ENCODE data around the gene PCA3.

Gene PCA3

DNA sequence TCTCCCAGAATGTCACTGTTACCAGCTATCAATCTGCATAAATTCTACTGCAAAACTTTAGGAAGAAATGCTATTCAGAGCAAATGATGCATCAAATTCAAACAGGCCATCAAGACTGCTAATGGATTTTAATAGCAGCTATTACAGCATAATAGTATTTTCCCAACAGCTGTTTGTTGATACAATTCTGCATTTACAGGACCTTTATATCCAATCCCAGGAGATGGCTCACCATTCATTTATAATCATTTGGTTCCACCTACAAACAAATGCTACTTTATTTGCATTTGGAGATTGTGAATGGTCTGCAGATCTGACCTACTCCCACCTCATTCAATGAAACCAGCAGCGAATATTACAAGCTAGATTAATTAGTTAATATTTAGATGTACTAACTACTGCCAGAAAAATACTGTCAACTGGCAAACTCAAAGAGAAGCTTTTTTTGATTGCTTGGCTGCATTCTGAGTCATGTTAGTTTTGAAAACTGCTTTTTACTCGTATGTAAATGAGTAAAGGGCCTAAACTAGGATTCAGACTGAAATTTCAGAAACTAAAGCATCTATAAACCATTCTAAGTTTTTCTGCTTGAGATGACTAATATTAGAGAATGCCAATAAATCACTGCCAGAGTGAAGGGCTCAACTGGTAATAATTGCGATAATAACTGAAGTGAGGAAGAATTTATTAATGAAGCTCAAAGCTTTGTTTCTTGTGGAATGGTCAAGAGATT, 7.1 kb upstream of the PCA3 start:
- DNase-seq (ENCODE audit: low spot score), result no peak

DNA sequence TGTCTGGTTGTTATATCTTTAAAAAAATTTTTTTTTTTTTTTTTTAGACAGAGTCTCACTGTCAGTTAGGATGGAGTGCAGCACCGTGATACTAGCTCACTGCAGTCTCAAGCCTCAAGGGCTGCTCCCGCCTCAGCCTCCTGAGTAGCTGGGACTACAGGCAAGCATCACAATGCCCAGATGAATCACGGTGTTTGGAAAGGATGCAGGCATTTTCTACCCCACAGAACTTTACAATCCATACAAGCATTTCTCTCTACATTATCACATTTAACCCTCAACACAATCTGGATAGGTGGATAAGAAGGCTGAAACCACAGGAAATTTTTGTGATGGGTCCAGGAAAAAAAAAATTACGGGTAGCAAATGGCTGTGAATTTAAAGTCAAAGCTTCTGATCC, 5.8 kb upstream of the PCA3 start:
- no peak for DNase-seq (ENCODE audit: low spot score)

DNA sequence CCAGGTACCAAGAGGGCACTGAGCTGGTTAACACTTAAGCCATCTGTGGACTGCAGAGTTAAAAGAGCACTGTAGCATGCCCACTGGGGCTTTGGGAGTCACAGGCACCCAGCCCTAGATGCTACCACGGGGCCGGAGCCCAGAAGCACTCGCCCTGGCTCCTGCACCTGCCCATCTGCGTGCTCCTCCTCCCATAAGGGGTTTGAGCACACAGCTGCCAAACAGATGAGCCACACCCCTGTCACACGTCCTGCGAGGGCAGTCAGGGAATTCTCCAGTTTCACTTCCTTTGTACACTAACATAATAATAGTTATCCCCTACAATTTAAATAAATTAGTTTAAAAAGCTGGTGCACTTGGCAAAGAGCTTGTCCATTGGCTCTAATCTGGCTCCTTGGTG, 4.5 kb upstream of the PCA3 start:
- no peak for DNase-seq (ENCODE audit: low spot score)

DNA sequence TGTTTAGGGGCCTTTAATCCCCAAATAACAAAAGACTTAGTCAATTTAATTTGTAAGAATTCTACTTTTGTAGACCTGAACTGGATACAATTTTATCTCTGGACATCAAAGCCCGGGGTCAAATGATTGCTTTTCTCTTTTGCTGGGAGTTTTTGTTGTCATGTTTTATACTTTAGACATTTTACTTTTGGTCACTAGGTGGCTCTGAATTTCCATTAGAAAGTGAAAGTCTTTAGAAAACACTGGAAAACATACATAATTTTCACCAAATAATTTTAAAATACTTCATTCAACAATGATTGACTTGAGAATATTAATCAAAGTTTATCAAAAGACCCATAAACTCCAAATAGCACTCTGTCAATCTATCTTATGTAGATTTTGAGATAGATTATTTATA, 2.8 kb upstream of the PCA3 start:
- peak; percentile 18 for DNase-seq (ENCODE audit: low spot score)

DNA sequence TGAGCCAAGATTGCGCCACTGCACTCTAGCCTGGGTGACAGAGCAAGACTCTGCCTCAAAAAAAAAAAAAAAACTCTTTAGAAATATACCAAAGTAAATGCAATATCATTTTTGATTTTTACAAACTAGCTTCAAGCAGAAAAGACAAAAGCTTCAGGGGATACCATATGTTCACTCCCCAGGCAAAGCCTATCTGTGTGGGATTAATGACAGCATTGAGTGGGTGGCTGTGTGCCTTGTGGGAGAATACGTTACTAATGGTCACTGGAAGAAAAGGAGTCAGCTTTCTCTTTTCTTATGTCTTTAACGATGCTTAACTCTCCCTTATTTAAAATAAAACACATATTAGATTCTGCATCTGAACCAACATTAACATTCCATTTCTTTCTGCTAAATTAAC, 1.9 kb downstream of the PCA3 start:
- DNase-seq (ENCODE audit: low spot score), result no peak

DNA sequence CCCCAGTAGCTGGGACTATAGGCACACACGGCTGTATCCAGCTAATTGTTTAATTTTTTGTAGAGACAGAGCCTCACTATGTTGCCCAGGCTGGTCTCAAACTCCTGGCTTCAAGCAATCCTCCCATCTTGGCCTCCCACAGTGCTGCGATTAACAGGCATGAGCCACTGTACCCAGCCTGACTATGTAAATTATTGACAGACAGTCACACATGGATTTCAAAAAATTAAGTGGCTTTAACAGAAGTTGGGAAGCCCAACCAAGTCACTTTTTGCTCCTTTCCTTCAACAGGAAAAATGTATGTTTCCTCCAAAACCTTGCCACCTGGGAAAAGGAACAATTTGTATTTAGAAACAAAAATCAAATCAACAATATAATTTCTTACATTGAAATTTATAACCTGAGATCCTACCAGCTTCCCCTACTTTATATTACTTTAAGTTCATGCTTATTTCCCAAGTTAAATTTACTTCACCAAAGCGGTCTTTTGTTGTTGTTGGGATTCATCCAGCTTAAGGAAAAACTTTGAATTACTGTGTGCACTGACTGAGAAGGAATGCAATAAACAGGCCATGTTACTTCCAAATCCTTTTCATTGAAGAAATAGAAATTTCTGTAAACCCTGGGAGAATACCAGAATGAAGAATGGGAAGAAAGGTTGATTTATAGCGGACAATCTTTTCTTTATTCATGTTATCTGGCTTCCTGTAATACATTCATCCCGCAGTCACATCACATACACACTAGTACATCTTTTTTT, 8.6 kb downstream of the PCA3 start:
- DNase-seq (ENCODE audit: low spot score), result no peak

DNA sequence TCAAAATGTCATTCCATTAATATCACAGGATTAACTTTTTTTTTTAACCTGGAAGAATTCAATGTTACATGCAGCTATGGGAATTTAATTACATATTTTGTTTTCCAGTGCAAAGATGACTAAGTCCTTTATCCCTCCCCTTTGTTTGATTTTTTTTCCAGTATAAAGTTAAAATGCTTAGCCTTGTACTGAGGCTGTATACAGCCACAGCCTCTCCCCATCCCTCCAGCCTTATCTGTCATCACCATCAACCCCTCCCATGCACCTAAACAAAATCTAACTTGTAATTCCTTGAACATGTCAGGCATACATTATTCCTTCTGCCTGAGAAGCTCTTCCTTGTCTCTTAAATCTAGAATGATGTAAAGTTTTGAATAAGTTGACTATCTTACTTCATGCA, 20.6 kb downstream of the PCA3 start:
- no peak for DNase-seq (ENCODE audit: low spot score)

DNA sequence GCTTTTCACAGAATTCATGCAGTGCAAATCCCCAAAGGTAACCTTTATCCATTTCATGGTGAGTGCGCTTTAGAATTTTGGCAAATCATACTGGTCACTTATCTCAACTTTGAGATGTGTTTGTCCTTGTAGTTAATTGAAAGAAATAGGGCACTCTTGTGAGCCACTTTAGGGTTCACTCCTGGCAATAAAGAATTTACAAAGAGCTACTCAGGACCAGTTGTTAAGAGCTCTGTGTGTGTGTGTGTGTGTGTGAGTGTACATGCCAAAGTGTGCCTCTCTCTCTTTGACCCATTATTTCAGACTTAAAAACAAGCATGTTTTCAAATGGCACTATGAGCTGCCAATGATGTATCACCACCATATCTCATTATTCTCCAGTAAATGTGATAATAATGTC, 21.3 kb downstream of the PCA3 start:
- DNase-seq (ENCODE audit: low spot score), result no peak

DNA sequence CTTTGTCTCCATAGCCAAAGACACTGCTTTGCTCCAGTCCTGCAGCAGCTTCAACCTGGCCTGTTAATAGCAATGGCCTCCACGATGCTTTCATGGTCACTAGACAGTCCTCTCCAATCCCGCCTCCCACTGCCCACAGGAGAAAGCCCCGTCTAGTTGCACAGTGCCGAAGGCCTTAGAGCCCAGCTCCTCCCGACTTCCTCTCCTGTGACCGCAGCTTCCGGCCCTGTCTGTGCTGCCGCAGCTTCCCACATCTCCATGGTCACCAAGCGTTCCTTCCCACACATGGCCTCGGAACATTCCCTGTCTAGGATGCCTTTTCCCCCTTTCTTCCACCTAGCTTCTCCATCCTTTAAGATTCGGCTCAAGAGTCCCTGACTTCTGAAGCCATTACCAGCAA, 23.4 kb downstream of the PCA3 start:
- DNase-seq (ENCODE audit: low spot score), result no peak

DNA sequence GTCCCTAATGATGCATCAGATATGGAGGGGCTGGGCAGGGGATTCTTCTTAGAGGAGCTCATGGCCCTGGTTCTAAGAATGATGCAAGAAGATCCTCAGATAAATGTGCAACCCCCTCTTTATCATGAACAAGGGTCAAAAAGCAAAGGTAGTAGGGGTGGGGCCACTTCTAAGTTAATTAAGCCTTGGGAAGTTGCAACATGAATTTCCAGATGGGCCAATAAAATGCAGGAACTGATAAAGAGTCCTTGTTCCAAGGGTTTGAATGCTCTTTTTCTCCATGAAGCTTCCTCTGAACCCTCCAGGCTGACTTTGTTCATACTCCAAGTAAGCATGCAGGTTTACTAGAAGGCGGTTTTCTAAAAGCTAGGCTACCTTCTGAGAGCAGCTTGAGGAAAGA, 25.6 kb downstream of the PCA3 start:
- DNase-seq (ENCODE audit: low spot score), result no peak

DNA sequence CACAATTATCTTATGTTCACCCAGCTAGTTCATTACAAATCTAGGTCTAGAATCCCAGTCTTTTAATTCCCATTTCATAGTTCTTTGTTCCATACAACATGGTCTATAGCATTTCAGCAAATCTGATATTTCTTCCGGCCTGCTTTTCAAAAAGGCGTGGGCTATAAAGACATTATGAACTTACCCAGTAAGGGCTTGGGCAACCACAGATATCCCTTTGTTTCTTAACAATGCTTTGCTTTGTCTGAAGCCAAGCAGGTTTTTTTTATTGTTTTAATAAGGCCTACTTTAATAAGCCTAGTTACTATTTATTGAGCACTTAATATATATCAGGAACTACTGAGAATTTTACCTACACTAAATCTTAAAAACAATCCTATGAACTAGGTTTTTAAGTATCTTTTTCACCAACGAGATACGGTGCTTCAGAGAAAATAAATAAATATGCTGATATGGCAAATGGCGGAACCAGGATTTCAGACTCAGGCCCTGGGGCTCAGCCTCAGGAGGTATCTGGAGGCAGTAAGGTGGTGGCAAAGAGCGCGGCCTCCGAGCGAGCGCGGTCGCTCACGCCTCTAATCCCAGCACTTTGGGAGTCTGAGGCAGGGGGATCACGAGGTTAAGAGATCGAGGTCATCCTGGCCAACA, 29.7 kb downstream of the PCA3 start:
- DNase-seq (ENCODE audit: low spot score), result no peak

DNA sequence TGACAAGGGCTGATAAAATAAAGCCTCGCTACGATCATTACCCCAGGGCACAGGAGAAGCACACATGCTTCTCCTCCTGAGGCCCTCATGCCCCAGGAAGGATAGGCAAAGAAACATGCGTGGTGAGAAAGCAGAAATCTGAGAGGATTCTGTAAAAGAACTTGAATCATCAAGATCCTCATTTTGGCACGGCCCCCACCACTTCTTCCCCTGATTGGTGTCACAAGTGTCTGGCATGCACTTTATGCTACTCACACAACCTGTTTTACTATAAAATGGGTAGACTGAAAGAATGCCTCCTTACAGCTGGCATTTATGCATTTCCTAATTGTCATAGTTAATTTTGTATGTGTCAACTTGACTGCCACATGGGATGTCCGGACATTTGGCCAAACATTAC, 32.1 kb downstream of the PCA3 start:
- no peak for DNase-seq (ENCODE audit: low spot score)

DNA sequence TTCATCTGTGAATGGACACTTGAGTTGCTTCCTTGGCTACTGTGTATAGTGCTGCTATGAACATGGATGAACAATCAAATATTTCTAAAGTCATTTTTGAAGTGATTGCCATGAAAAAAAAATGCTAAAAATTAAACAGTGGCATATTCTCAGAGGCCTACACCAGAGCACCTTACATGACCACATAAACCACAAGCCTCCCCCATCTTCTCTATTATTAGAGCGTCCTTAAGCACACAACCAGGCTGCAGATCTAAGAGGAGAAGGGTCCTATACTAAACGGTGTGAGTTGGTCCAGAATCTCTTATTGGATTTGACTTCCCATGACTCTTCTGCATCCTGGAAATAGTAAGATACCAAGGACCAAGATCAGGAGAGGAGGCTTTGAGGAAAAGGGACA, 34.3 kb downstream of the PCA3 start:
- no peak for DNase-seq (ENCODE audit: low spot score)

DNA sequence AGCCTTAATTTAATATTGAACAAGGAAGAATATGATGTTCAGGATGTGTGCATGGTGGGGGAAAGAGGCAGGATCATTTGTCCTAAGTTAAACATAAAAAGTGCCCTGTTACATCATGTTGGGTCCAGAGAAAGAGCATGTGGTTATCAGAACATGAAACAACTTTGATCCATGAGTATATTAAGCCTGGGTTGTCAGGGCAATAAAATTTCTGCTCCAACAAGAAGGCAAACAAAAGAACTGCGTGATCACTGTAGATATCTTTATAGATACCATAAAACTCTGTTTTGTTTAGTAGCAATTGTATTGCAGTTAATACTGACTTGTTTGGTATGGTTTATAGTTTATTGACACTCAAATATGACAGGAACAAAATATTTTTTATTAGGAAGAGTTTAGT, 35.2 kb downstream of the PCA3 start:
- no peak for DNase-seq (ENCODE audit: low spot score)

DNA sequence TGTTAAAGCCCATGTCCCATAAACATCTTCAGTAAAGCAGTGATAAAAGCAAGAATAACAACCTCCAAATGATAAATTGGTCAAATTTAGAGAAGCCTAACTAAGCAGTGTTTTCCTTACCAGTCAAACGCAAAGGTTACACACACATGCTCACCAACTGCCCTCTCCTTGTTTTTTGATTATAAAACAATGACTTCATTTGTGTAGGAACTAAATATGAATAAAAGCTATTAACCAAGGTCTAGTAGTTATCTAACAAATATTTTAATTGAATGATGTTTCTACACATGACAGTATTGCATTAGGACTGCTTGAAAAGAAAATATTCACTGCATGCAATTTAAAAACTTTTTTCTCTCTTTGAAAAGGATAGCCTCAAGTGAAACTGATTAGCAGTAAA, 36.7 kb downstream of the PCA3 start:
- no peak for DNase-seq (ENCODE audit: low spot score)

DNA sequence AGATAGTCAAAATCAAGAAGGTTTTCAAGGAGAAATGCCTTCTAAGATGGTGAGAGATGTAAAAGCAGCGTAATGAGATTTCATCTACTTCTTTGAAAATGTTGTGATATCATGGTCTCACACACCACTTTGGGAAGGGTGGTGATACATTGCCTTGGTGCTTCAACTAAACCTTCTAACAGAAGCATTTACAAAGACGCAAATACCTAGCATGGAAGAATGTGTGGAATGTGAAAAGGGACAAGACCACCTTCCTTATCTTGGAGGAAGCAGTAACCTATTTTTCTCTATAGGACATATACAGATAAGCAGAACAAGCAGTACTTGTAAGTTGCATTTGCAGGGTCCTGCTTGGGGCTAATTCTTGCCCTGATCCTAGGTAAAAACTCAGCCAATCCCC, 38.8 kb downstream of the PCA3 start:
- DNase-seq (ENCODE audit: low spot score), result no peak

DNA sequence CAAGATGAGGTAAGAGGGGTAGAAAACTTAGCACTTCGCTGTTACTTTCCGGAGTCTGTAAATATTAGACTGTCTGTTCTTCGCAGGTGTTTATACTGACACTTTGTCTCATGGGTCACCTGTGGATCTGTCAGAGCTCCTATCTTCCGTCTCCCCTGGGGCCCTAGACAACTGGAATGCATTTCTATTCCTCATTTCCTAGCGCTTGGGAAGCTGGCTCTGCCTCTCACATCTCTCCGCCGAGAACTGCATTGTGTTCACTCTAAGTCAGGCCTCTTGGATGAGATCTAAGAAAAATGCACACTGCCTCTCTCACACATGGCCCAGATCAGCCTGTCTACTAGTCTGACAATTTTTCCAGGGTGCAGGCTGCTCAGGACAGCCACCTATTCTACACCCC, 39.5 kb downstream of the PCA3 start:
- no peak for DNase-seq (ENCODE audit: low spot score)

DNA sequence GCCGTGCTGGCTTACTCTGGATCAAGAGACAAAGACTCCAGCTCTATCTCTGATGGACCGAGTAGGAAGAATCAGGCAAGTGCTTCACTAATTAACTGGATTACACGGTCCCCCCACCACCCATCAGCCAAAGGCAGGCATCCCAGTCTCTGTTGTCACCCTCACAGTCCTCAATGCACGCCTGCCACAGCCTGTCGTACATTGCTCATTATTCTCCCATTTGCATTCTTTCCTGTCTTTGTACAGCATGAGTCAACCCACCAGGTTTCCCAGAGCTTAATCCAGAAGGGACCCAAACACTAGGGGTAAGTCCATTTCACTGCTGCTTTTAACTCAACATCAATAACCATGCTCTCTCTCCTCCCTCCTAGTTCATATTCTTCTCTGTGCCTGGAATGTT, 44.4 kb downstream of the PCA3 start:
- DNase-seq (ENCODE audit: low spot score), result peak; percentile 9

DNA sequence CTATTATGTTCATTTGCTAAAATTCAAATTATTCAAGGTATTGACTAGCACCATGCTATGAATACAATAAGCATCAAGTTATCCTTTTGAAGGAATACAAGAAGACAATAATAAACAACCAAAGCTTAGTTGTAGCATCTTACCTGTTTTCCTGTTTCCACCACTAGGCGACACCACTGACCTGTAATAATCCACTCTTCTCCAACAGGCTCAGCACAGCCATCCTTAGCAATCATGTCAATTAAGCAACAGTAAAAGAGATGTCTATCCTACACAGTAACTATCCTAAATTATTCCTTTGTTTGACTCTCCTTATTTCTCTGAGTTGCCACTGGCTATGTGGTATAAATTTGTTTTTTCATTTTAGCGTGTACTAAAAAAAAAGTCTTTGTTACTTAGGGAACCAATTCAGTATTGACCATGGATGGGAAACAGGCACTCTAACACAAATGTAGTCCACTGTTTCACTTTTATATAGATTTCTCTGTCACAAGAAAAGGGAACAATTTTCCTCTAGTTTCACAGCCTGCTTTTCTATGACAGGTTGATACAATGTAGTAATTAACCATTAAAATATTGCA, 46.2 kb downstream of the PCA3 start:
- peak; percentile 55 for DNase-seq (ENCODE audit: low spot score)

DNA sequence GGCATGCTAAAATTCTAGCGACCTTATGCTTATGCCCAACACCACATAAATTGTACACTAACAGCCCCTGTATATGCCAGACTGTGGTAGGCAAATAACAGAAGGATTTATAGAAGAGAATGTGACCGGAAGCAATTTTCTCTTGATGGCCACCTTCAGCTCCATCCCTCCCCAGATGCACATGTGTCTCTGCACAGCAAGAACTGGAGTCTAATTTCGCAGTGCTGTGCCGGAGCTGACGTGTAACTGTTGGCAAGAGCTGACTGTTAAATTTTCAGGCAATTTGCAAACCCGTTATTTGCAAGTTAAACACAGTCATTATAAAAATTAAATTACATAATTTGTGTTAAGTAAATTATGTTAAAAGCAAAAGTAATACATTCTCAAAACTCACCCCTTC, 48.4 kb downstream of the PCA3 start:
- no peak for DNase-seq (ENCODE audit: low spot score)

DNA sequence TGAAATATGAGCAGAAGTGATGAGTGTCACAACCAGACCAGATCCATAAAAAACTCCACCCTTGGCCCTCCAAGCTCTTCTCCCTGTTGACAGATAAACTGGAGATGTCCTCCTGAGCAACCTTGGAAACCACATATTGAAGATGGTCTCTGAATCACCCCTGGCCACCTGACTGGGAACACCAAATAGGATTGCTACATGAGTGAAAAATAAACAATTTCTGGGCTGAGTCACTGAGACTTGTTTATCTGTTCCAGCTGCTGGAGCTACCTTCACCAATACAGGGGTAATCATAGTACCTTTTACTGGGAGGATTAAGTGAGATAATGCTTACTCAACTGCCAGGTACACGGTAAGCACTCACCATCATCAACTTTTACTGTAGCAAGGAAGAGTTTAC, 53.3 kb downstream of the PCA3 start:
- peak; percentile 60 for DNase-seq (ENCODE audit: low spot score)

DNA sequence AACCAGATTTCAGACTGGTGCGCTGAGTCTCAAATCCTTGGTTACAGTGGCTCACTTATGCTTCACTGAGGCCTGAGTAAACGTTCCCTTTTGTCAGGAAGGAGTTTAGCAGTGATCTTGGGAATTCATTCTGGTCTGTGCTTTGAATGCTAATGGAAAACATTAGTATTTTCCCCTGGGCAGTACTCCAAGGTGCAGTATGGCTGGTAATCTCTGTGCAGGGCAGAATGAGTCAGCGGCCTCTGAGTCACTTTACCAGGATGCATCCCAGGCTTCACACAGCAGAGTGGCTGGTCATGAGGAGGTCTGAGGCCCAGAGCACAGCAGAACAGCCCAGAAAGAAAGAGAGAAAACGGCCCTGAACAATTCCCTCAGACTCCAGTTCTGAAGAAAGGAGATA, 54.0 kb downstream of the PCA3 start:
- DNase-seq (ENCODE audit: low spot score), result peak; percentile 94

DNA sequence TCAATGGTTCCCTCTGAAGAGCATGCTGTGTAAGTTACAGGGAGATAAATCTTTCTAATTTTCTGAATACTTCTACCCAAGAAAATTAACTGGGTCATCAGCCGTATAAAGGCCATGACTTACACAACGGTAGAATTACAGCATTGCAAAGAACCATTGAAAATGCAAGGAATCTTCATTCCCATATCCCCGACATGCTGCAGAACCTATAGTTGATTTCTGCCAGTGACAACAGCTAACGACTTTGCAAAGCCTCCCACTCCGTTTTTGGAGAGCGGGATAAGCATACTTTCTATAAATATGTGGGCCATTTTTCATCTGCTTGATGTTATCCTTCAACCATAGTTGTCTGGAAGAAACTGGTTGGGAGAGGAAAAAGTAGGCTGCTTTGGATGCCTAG, 56.2 kb downstream of the PCA3 start:
- DNase-seq (ENCODE audit: low spot score), result no peak

Measured in AG08395 (cell line).